Pancreas (tissue), 10 donors: Measurements from ENCODE around the gene GLYATL1B. TPM values are rescaled to one million over a fixed set of nuclear protein-coding genes. Genes with fewer than 3 reads are reported as not detected.
"Not testable (repeated sequence)": the region's sequence is repeated elsewhere in the genome, so short reads cannot be mapped to it uniquely, and the experiment has no call there.

Experiments used
- ATAC-seq, 4 donors: fragments of 200-7000 bp; cut with Tn5 transposase; one replicate each; pipeline versions ENCODE4 v1.8.0 to v1.9.1; 2020; ENCODE audit warnings: mild to moderate bottlenecking in 4 of 4, moderate library complexity in 4 of 4
- DNase-seq, 6 donors: peaks; one replicate each; pipeline ENCODE4 v3.0.0-alpha.2; 2020
- FAIRE-seq: peaks from 2 replicates; lab custom pipeline; 2012; peaks lifted over from hg19 to GRCh38; lab: Jason Lieb, UNC
- H3K27ac ChIP-seq, 4 donors: fragments of 200-600 bp; sonication (generic); 1 replicate in 3 of 4; 2 replicates in 1 of 4; pipeline versions ENCODE4 v1.5.0 to v1.8.0; 2020
- H3K27me3 ChIP-seq, 4 donors: fragments of 200-600 bp; one replicate each; pipeline ENCODE4 v1.8.0; 2021
- H3K36me3 ChIP-seq, 3 donors: fragments of 200-600 bp; sonication (generic) in 1 of 3; one replicate each; pipeline versions ENCODE4 v1.5.0 to v1.8.0; 2020 to 2021
- H3K4me1 ChIP-seq, 3 donors: fragments of 200-600 bp; one replicate each; pipeline ENCODE4 v1.8.0; 2021
- H3K4me3 ChIP-seq, 4 donors: fragments of 200-600 bp; sonication (generic) in 2 of 4; one replicate each; pipeline versions ENCODE4 v1.5.0 to v1.8.0; 2020 to 2021
- H3K9me3 ChIP-seq, 4 donors: fragments of 200-600 bp; one replicate each; pipeline ENCODE4 v1.8.0; 2021
- WGBS, 2 donors: extraction: QIAGEN DNeasy Blood & Tissue Kit; methylation state at CpG; one replicate each; pipeline ENCODE4 v1.1.7; 2013; 5-methylcytosine and 5-hydroxymethylcytosine counted together
- intact Hi-C, 3 donors: fragments of 100-400 bp; cut with DNase I; formaldehyde crosslinking; loops; one replicate each; pipeline versions ENCODE4 v1.11.1 to v1.14.2; 2022
- polyA plus RNA-seq, 2 donors: library from polyadenylated mRNA; stranded (reverse); fragments of 200-250 nt; gene quantifications; one replicate each; pipeline ENCODE4 v1.2.3, GENCODE V29; 2013
- total RNA-seq, 6 donors: library from RNA; stranded (reverse); fragmentation: NEBNext Ultra II Directional in 4 of 6; extraction: Animal tissue kit (Norgen Biotek cat#: 25700) in 4 of 6; gene quantifications; one replicate each; pipeline versions ENCODE4 v1.2.1 to v1.2.4, GENCODE V29; 2021 to 2023
- TF ChIP-seq, protein P1 (sequence below), 4 donors: fragments of 200-600 bp; sonication (generic) in 3 of 4; IDR thresholded peaks; one replicate each; pipeline versions ENCODE4 v1.5.0 to v1.8.0; 2021; ENCODE audit warnings: antibody characterized with exemption in 4 of 4
- donor health status: healthy with polysubstance abuse.
- donor health status: DM: no; HTN: no; CAD: no; lungs with moderate emphysema.
- donor health status: DM: no; HTN: no; CAD: no.
- donor health status: control.
- donor health status: control.
- donor health status: Bipolar disorder and iron deficiency.
- donor health status: DM: yes; HTN: yes; CAD: no.
- donor health status: DM: no; HTN: no; CAD: no.
- donor health status: DM: no; HTN: no; CAD: no.
- donor health status: DM: yes; HTN: yes; CAD: no.

GLYATL1B gene
- total and polyA plus RNA-seq, 8 donors, result not detected

DNA sequence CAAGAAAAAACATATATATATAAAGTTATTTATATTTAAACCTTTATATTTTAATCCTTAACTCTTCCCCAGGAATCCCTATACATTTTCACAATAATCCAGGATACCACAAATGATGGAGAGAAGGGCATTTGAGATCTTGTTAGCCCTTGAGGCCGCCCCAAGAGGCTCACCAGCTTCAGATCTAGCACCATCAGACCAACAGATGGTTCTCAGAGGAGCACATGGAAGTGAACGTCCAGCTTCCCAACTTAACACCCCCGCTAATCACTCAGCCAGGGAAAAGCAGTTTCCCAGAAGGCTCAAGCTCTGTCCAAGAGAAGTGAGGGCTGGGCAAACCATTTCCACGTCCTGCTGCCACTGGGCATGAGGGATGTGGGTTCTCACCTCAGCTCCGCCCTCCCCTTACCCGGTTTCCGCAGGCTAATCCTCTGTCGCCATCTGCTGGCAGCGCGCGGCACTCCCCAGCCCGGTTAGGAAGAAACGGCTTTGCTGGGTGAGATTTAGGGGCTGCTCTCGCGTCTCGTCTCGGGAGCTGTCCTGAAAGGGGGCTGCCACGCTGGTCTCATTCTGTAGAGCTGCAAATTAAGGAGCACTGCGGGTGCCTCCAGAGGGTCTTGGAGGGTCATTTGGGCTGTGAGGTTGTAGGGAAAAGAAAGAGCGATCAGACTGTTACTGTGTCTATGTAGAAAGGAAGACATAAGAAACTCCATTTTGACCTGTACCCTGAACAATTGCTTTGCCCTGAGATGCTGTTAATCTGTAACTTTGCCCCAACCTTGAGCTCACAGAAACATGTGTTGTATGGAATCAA lies 49.7 kb downstream of the GLYATL1B start:
- FAIRE-seq (no peak), DNase-seq (peak; percentile 68 to 93 (median 83)), ATAC-seq (peak; percentile 99 to 100 (median 100))
- intact Hi-C loops, result no loop called here
- WGBS, 2 donors, result 16 to 17% methylated on average over 20 of the region's 20 CpGs
- Histone ChIP-seq H3K9me3 (no peaks in the 10 kb centered on the region), H3K4me3 (no peak overlapping the region), H3K4me1 (no peaks in the 10 kb centered on the region), H3K27me3 (no peaks in the 10 kb centered on the region), H3K27ac (no peak overlapping the region), H3K36me3 (no peaks in the 10 kb centered on the region)
- TF ChIP-seq, protein P1, sequence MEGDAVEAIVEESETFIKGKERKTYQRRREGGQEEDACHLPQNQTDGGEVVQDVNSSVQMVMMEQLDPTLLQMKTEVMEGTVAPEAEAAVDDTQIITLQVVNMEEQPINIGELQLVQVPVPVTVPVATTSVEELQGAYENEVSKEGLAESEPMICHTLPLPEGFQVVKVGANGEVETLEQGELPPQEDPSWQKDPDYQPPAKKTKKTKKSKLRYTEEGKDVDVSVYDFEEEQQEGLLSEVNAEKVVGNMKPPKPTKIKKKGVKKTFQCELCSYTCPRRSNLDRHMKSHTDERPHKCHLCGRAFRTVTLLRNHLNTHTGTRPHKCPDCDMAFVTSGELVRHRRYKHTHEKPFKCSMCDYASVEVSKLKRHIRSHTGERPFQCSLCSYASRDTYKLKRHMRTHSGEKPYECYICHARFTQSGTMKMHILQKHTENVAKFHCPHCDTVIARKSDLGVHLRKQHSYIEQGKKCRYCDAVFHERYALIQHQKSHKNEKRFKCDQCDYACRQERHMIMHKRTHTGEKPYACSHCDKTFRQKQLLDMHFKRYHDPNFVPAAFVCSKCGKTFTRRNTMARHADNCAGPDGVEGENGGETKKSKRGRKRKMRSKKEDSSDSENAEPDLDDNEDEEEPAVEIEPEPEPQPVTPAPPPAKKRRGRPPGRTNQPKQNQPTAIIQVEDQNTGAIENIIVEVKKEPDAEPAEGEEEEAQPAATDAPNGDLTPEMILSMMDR (IDR thresholded peaks at IDR 0.05), result peak; percentile 87 to 96 (median 94)

DNA sequence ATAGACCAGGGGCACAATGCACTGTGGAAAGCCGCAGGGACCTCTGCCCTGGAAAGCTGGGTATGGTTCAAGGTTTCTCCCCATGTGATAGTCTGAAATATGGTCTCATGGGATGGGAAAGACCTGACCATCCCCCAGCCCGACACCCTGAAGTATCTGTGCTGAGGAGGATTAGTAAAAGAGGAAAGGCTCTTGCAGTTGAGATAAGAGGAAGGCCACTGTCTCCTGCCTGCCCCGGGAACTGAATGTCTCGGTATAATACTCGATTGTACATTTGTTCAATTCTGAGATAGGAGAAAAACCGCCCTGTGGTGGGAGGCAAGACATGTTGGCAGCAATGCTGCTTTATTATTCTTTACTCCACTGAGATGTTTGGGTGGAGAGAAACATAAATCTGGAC lies 50.4 kb downstream of the GLYATL1B start:
- ATAC-seq, H3K4me3 ChIP-seq, FAIRE-seq, H3K27ac ChIP-seq, H3K27me3 ChIP-seq, H3K9me3 ChIP-seq, DNase-seq, intact Hi-C loops, H3K4me1 ChIP-seq, H3K36me3 ChIP-seq: not testable (repeated sequence)
- WGBS, 2 donors, result 53 to 61% methylated on average over 6 of the region's 6 CpGs

DNA sequence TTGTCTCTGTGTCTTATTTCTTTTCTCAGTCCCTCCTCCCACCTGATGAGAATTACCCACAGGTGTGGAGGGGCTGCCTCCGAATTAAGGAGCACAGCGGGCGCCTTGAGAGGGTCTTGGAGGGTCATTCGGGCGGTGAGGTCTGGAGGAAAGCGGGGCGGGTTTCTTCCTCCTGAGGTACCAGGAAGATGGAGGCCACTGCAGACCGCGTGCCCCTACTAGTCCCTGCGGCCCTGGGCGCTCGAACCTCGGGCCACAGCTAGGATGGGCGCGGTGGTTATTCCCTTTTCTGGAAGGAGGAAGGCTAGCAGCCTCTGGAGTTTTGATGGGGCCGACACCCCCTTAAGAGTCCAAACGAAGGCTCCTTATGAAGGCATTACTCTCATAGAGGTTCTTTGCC lies 51.1 kb downstream of the GLYATL1B start:
- 90 to 92% methylated on average over 17 of the region's 17 CpGs for WGBS, 2 donors
- no peaks in the 10 kb centered on the region for H3K9me3 ChIP-seq
- H3K27me3 ChIP-seq, result no peaks in the 10 kb centered on the region
- no peak overlapping the region for H3K27ac ChIP-seq
- TF ChIP-seq, protein P1 (IDR thresholded peaks at IDR 0.05), result no peak
- no peaks in the 10 kb centered on the region for H3K36me3 ChIP-seq
- DNase-seq (no peak), FAIRE-seq (no peak), ATAC-seq (no peak)
- intact Hi-C loops, result no loop called here
- no peak overlapping the region for H3K4me3 ChIP-seq
- no peaks in the 10 kb centered on the region for H3K4me1 ChIP-seq

DNA sequence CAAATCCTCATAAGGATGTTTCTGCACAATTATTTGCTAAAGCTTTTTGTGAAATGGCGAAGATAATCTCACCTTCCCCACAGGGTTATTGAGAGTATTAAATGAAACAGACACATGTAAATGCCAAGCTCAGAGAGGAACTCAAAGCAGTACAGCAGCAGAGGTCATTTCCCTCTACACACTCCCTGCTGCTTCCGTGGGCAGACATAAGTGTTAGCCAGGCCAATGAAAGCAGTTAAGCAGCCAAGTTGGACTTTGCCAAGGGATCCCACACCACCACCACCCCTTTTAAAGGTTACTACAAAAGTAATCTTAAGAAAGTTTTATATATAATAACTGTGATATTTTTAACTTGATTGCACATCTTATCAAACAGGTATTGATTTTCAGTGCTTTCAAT lies 52.5 kb downstream of the GLYATL1B start:
- 79 to 81% methylated on average over 2 of the region's 2 CpGs for WGBS, 2 donors
- FAIRE-seq (no peak), DNase-seq (no peak), ATAC-seq (no peak)
- no peak overlapping the region for H3K27ac ChIP-seq
- no peaks in the 10 kb centered on the region for H3K36me3 ChIP-seq
- H3K9me3 ChIP-seq, result no peaks in the 10 kb centered on the region
- H3K4me1 ChIP-seq, result peaks cover 0 to 3% (median 0%) of the 10 kb centered on the region in 3 donors
- intact Hi-C loops, result no loop called here
- H3K4me3 ChIP-seq, result no peak overlapping the region
- no peaks in the 10 kb centered on the region for H3K27me3 ChIP-seq
- TF ChIP-seq, protein P1 (IDR thresholded peaks at IDR 0.05), result no peak

DNA sequence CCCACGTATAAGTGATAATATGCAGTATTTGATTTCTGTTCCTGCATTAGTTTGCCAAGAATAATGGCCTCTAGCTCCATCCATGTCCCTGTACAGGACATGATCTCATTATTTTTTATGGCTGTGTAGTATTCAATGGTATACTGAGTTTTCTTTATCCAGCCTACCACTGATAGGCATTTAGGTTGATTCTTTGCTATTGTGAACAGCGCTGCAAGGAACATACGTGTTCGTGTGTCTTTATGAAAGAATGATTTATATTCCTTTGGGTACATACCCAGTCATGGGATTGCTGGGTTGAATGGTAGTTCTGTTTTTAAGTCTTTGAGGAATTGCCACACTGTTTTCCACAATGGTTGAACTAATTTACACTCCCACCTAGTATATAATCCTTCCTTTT lies 55.1 kb downstream of the GLYATL1B start:
- 88 to 95% methylated on average over 4 of the region's 4 CpGs for WGBS, 2 donors
- ATAC-seq, result no peak
- H3K27ac ChIP-seq, result no peak overlapping the region
- peaks cover 0 to 14% (median 8%) of the 10 kb centered on the region in 3 donors for H3K4me1 ChIP-seq
- FAIRE-seq, result no peak
- no peak overlapping the region for H3K4me3 ChIP-seq
- no peaks in the 10 kb centered on the region for H3K9me3 ChIP-seq
- H3K36me3 ChIP-seq, result no peaks in the 10 kb centered on the region
- TF ChIP-seq, protein P1 (IDR thresholded peaks at IDR 0.05), result no peak
- DNase-seq, result no peak
- H3K27me3 ChIP-seq, result no peaks in the 10 kb centered on the region
- intact Hi-C loops, result no loop called here
